Thoracic aorta (tissue), 2 donors: Measurements from ENCODE around the gene SPIRE1. TPM values are rescaled to one million over a fixed set of nuclear protein-coding genes. Genes with fewer than 3 reads are reported as not detected.

ENCODE experiments used
- ATAC-seq: fragments of 150-250 bp; one replicate; pipeline ENCODE4 v1.8.0; 2017; ENCODE audit warnings: low read depth; ENCODE audit not compliant: insufficient number of reproducible peaks, low FRiP score
- DNase-seq: peaks from one replicate; pipeline ENCODE4 v3.0.0-alpha.2; 2020; ENCODE audit warnings: low spot score
- H3K27ac ChIP-seq, 2 donors: fragments of 200-600 bp; sonication (generic); 1 replicate in 1 of 2; 2 replicates in 1 of 2; pipeline ENCODE4 v1.5.1; 2016; ENCODE audit warnings: mild to moderate bottlenecking in 2 of 2, moderate library complexity in 2 of 2
- H3K27me3 ChIP-seq: fragments of 200-600 bp; sonication (generic); replicated peaks from 2 replicates; pipeline ENCODE4 v1.6.0; 2016; ENCODE audit warnings: mild to moderate bottlenecking; ENCODE audit not compliant: insufficient read depth
- H3K36me3 ChIP-seq: fragments of 200-600 bp; sonication (generic); one replicate; pipeline ENCODE4 v1.5.1; 2016
- H3K4me1 ChIP-seq, 2 donors: fragments of 200-600 bp; sonication (generic); 1 replicate in 1 of 2; 2 replicates in 1 of 2; pipeline versions ENCODE4 v1.5.1 to v1.6.0; 2016; ENCODE audit warnings: low read depth in 2 of 2, mild to moderate bottlenecking in 1 of 2; ENCODE audit not compliant: control insufficient read depth in 1 of 2
- H3K4me3 ChIP-seq: fragments of 200-600 bp; sonication (generic); 2 replicates; pipeline ENCODE4 v1.5.1; 2016; ENCODE audit warnings: mild to moderate bottlenecking
- H3K9me3 ChIP-seq: fragments of 200-600 bp; sonication (generic); 2 replicates; pipeline ENCODE4 v1.5.1; 2016
- CTCF ChIP-seq: fragments of 200-600 bp; sonication (generic); IDR thresholded peaks from one replicate; pipeline ENCODE4 v1.5.1; 2019; ENCODE audit warnings: antibody characterized with exemption
- total RNA-seq, 2 donors: library from RNA; depleted of rRNA; stranded (reverse); fragments of >200 nt; gene quantifications; one replicate each; pipeline versions ENCODE4 v1.1.0 to v1.2.3, GENCODE V29; 2016

SPIRE1 gene
- total RNA-seq, 2 donors from 2014 or later, result 26.8 to 39.6 TPM

- Histone ChIP-seq H3K9me3 (no peaks in the 10 kb centered on the region), H3K4me3 (peak overlapping the region; percentile 77), H3K4me1 (peaks cover 13 to 22% of the 10 kb centered on the region in 2 donors), H3K27ac (no peak overlapping the region), H3K27me3 (no peaks in the 10 kb centered on the region), H3K36me3 (no peaks in the 10 kb centered on the region)
- no peak for TF ChIP-seq CTCF
- ATAC-seq (no peak), DNase-seq (no peak)
These were observed 251.4 kb downstream of the SPIRE1 start for GRCh38 chr18:12406371-12407111.

GRCh38 chr18:12405066-12405465, 252.8 kb downstream of the SPIRE1 start:
- peaks cover 12 to 18% of the 10 kb centered on the region in 2 donors for H3K4me1 ChIP-seq
- H3K36me3 ChIP-seq, result no peaks in the 10 kb centered on the region
- H3K4me3 ChIP-seq, result no peak overlapping the region
- no peaks in the 10 kb centered on the region for H3K9me3 ChIP-seq
- no peaks in the 10 kb centered on the region for H3K27me3 ChIP-seq
- no peak overlapping the region for H3K27ac ChIP-seq
- ATAC-seq (no peak), DNase-seq (no peak)
- TF ChIP-seq CTCF, result no peak

DNA sequence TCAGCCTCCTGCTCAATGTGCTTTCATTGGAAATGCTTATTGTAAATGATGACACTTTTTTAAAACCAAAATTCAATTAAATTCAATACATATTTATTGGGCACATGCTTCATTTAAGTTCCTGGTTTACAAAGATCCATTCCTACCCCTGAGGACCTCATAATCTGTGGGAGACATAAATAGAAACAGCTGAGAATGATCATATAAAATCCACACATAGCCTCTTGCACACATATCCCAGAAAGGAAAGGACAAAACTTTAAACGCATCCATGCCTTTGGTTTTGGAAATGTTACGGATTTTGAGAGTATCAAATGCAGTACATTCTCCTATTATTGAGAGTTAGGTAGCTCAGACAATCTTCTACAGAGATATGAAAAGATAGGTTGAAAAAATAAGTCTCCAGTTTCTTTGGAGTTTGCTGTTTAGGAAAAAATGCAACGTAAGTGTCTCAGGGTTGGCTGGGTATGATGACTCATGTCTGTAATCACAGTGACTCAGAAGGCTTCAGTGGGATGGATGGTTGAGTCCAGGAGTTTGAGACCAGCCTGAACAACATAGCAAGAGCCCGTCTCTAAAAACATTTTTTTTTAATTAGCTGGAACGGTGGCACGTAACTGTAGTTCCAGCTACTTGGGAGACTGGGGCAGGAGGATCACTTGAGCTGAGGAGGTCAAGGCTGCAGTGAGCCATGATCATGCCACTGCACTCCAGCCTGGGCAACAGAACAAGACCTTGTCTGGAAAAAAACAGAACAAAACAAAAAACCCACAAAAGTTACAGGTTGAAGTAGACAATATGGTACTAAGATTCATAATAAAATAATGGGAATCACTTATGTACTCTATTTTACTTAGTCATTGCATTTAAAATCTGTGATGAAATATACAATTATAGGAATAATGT, 254.1 kb downstream of the SPIRE1 start:
- ATAC-seq, result no peak
- TF ChIP-seq CTCF, result no peak
- no peaks in the 10 kb centered on the region for H3K9me3 ChIP-seq
- no peak overlapping the region for H3K4me3 ChIP-seq
- peaks cover 3 to 6% of the 10 kb centered on the region in 2 donors for H3K4me1 ChIP-seq
- no peaks in the 10 kb centered on the region for H3K27me3 ChIP-seq
- no peak overlapping the region for H3K27ac ChIP-seq
- no peaks in the 10 kb centered on the region for H3K36me3 ChIP-seq
- no peak for DNase-seq

DNA sequence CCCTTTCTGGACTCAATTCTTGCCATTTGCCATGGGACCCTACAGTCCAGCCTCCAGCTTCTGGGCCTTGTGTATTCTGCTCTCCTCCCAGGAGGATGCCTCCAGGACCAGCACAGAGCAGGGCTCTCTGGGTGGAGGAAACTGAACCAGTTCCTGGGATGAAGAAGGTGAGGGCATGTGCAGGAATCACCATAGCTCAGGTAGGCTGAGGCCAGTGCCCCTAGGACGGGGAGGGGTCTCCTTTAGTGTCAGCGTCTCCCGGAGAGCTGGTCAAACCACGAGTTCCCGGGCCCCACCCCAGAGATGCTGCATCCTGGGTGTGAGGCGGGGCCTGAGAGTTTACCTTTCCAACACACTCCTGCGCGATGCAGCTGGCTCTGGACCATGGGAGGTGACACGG, 256.0 kb downstream of the SPIRE1 start:
- Histone ChIP-seq H3K36me3 (no peaks in the 10 kb centered on the region), H3K27ac (no peak overlapping the region), H3K4me3 (no peak overlapping the region), H3K4me1 (no peaks in the 10 kb centered on the region), H3K9me3 (no peaks in the 10 kb centered on the region), H3K27me3 (no peaks in the 10 kb centered on the region)
- no peak for ATAC-seq
- TF ChIP-seq CTCF, result no peak
- no peak for DNase-seq

DNA sequence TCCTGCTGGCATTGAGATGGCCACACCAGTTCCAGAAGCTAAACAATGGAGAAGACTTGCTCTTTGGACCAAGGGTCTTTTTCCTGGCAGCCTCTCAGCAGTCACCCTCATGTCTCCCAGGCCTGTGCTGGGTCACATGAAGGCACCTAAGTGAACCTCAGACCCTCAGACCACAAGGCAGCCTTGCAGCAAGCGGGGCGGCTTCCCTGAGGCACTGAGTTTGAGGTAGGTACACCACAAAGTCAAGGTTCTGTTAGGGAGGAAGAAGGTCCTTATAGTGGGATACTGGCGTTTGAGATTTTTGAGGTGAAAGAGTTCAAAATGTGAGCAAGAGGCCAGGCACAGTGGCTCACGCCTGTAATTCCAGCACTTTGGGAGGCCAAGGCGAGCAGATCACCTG, 258.7 kb downstream of the SPIRE1 start:
- Histone ChIP-seq H3K27ac (no peak overlapping the region), H3K9me3 (no peaks in the 10 kb centered on the region), H3K4me3 (no peak overlapping the region), H3K4me1 (no peaks in the 10 kb centered on the region), H3K27me3 (no peaks in the 10 kb centered on the region), H3K36me3 (no peaks in the 10 kb centered on the region)
- DNase-seq, result no peak
- ATAC-seq, result no peak
- TF ChIP-seq CTCF, result no peak
